RWPE2 (cell line): ENCODE data around the gene BUD13.

ENCODE experiments used
- ATAC-seq: fragments of 200-7000 bp; cut with Tn5 transposase; 3 replicates; pipeline ENCODE4 v1.9.1; 2021; ENCODE audit warnings: low read depth
- DNase-seq: peaks from one replicate; pipeline ENCODE4 v3.0.0-alpha.2; 2020; ENCODE audit warnings: low spot score
- H3K27ac ChIP-seq: fragments of 450-650 bp; 2 replicates; pipeline ENCODE4 v1.5.1; 2017; ENCODE audit warnings: mild to moderate bottlenecking; ENCODE audit not compliant: poor library complexity, severe bottlenecking
- H3K27me3 ChIP-seq: fragments of 250-450 bp; sonication (Bioruptor Pico); 2 replicates; pipeline ENCODE4 v1.5.1; 2021; ENCODE audit warnings: mild to moderate bottlenecking, moderate library complexity; ENCODE audit not compliant: insufficient read depth, poor library complexity, severe bottlenecking
- H3K36me3 ChIP-seq: fragments of 250-450 bp; sonication (Bioruptor Pico); 2 replicates; pipeline ENCODE4 v1.5.1; 2020; ENCODE audit warnings: low read depth, mild to moderate bottlenecking, moderate library complexity
- H3K4me1 ChIP-seq: fragments of 250-450 bp; sonication (Bioruptor Pico); 2 replicates; pipeline ENCODE4 v1.5.1; 2021; ENCODE audit warnings: mild to moderate bottlenecking, moderate library complexity; ENCODE audit not compliant: insufficient read depth, poor library complexity, severe bottlenecking
- H3K4me3 ChIP-seq: fragments of 250-450 bp; sonication (Bioruptor Pico); 2 replicates; pipeline ENCODE4 v1.5.1; 2021; ENCODE audit warnings: mild to moderate bottlenecking, moderate library complexity; ENCODE audit not compliant: severe bottlenecking
- H3K9me3 ChIP-seq: fragments of 250-450 bp; sonication (Bioruptor Pico); 2 replicates; pipeline ENCODE4 v1.5.1; 2021; ENCODE audit warnings: mild to moderate bottlenecking, moderate library complexity; ENCODE audit not compliant: severe bottlenecking
- TF ChIP-seq, protein P1 (sequence below): fragments of 450-650 bp; IDR thresholded peaks from one replicate; pipeline ENCODE4 v1.5.1; 2017; ENCODE audit warnings: mild to moderate bottlenecking, moderate library complexity; ENCODE audit not compliant: poor library complexity, severe bottlenecking

BUD13 gene

DNA sequence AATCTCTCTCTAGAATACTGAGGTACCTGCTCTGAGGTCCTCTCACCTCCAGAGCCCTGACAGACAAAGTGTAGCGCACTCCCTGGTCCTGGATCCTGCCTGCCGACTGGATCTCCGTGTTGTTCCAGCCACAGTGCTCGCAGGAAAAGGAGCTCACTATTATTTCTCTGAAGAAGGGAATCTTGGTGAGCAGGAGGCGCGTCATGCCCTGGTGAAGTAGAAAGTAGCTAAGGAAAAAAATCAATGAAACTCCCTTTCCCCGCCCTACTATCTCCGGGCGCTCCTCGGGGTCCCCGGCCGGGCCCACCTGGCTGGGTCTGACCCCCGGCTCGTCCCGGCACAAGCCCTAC lies 14.6 kb upstream of the BUD13 start:
- DNase-seq (no peak), ATAC-seq (peak; percentile 21; the same call in 1 of the 3 replicates)
- Histone ChIP-seq H3K4me1 (peaks cover 4% of the 10 kb centered on the region), H3K27ac (peak overlapping the region; percentile 4), H3K4me3 (peak overlapping the region; percentile 70), H3K27me3 (no peaks in the 10 kb centered on the region), H3K9me3 (no peaks in the 10 kb centered on the region), H3K36me3 (peaks cover 46% of the 10 kb centered on the region)
- TF ChIP-seq, protein P1, sequence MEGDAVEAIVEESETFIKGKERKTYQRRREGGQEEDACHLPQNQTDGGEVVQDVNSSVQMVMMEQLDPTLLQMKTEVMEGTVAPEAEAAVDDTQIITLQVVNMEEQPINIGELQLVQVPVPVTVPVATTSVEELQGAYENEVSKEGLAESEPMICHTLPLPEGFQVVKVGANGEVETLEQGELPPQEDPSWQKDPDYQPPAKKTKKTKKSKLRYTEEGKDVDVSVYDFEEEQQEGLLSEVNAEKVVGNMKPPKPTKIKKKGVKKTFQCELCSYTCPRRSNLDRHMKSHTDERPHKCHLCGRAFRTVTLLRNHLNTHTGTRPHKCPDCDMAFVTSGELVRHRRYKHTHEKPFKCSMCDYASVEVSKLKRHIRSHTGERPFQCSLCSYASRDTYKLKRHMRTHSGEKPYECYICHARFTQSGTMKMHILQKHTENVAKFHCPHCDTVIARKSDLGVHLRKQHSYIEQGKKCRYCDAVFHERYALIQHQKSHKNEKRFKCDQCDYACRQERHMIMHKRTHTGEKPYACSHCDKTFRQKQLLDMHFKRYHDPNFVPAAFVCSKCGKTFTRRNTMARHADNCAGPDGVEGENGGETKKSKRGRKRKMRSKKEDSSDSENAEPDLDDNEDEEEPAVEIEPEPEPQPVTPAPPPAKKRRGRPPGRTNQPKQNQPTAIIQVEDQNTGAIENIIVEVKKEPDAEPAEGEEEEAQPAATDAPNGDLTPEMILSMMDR, result no peak

DNA sequence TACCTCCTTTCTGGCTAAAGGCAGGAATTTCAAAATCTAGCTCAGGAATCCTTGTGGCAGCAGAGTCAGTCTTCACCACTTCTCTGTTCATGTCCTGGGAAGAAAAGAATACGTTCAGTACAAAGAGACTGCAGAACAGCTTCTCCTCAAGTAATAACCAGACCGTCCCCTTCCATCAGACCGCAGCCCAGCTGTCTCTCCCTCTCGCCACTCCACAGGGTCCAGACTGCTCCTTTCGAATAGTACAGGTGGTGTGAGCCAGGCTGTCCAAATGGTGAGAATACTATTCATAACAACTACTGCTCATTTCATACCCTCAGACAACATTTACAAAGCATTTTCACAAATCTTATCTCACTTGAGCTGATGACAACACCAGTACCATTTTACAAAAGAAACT lies 14.2 kb upstream of the BUD13 start:
- H3K27ac ChIP-seq, result no peak overlapping the region

DNA sequence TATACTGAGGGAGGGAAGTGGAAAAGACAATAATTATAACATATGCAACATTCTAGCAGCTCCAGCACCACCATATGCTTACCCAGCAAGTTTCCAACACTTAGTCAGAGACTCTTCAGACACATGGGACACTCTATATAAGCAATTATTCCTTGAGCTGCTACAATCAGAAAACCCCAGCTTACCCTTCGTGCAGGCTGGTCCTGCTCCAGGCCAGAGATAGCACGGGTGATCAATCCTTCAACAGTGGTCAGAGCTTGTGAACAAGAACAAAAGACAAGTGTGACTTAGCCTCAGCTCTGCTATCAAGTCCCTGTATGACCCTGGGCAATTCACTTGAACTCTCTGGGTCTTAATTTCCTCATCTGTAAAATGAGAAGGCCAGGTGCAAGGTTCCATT lies 13.5 kb upstream of the BUD13 start:
- H3K27me3 ChIP-seq, result no peaks in the 10 kb centered on the region
- peaks cover 54% of the 10 kb centered on the region for H3K36me3 ChIP-seq
- ATAC-seq (no peak), DNase-seq (no peak)
- H3K4me1 ChIP-seq, result peaks cover 4% of the 10 kb centered on the region
- H3K27ac ChIP-seq, result no peak overlapping the region
- H3K9me3 ChIP-seq, result no peaks in the 10 kb centered on the region
- TF ChIP-seq, protein P1, result no peak
- H3K4me3 ChIP-seq, result no peak overlapping the region

More for the DNA sequence above, 14.2 kb upstream of the BUD13 start:
- H3K27me3 ChIP-seq, result no peaks in the 10 kb centered on the region
- ATAC-seq (no peak), DNase-seq (no peak)
- peaks cover 4% of the 10 kb centered on the region for H3K4me1 ChIP-seq
- H3K36me3 ChIP-seq, result peaks cover 50% of the 10 kb centered on the region
- H3K9me3 ChIP-seq, result no peaks in the 10 kb centered on the region
- H3K4me3 ChIP-seq, result peak overlapping the region; percentile 70
- TF ChIP-seq, protein P1, result no peak

DNA sequence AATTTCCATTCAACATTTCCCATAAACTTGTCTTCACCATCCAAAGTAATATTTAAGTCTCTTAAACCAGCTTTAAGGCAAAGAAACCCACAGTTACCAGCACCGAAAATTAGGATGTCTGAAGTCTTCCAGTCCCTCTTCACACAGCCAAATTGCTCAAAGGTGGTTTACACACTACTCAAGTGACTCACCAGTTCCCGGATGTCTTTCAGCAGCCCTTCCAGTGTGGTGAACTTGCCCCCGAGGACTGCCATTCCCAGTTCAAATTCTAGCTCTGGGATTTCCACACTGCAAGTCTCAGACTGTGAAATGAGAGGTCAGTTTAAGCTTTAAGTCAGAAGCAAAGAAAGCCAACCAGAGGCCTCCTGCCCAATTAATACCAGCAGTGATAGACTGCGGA lies 9.9 kb upstream of the BUD13 start:
- ATAC-seq (0 out of 3 replicates have a peak, but pooled peaks have one; percentile 36), DNase-seq (no peak)
- TF ChIP-seq, protein P1, result no peak
- no peaks in the 10 kb centered on the region for H3K9me3 ChIP-seq
- H3K36me3 ChIP-seq, result peaks cover 90% of the 10 kb centered on the region
- peaks cover 4% of the 10 kb centered on the region for H3K4me1 ChIP-seq
- no peak overlapping the region for H3K4me3 ChIP-seq
- no peaks in the 10 kb centered on the region for H3K27me3 ChIP-seq
- no peak overlapping the region for H3K27ac ChIP-seq

GRCh38 chr11:116778556-116778955 lies 5.8 kb upstream of the BUD13 start:
- H3K36me3 ChIP-seq, result peaks cover 58% of the 10 kb centered on the region
- no peaks in the 10 kb centered on the region for H3K9me3 ChIP-seq
- H3K4me1 ChIP-seq, result peaks cover 8% of the 10 kb centered on the region
- DNase-seq (no peak), ATAC-seq (no peak)
- H3K4me3 ChIP-seq, result no peak overlapping the region
- peaks cover 3% of the 10 kb centered on the region for H3K27me3 ChIP-seq
- TF ChIP-seq, protein P1, result no peak
- H3K27ac ChIP-seq, result no peak overlapping the region
